Effector memory CD8-positive, alpha-beta T cell (primary cell): ENCODE data around the gene SIK2.

Experiments
- ATAC-seq: fragments of 150-1000 bp; cut with Tn5 transposase; replicated peaks from 2 replicates; pipeline ENCODE4 v1.10.0; 2021; ENCODE audit warnings: mild to moderate bottlenecking, moderate library complexity
- DNase-seq, 3 experiments: peaks; one replicate each; pipeline ENCODE4 v3.0.0; 2021
- H3K27ac Mint-ChIP-seq, 2 donors: one replicate each; pipeline ENCODE4 v1.8.0; 2022; ENCODE audit warnings: mild to moderate bottlenecking in 2 of 2, mixed read lengths in 2 of 2, moderate library complexity in 2 of 2
- H3K27me3 Mint-ChIP-seq, 2 donors: one replicate each; pipeline ENCODE4 v1.8.0; 2022; ENCODE audit warnings: mixed read lengths in 2 of 2
- H3K36me3 Mint-ChIP-seq: one replicate; pipeline ENCODE4 v1.8.0; 2022; ENCODE audit warnings: mild to moderate bottlenecking, moderate library complexity, mixed read lengths; ENCODE audit not compliant: insufficient read depth
- H3K4me1 Mint-ChIP-seq, 2 donors: one replicate each; pipeline ENCODE4 v1.8.0; 2022; ENCODE audit warnings: low read depth in 2 of 2, mixed read lengths in 2 of 2
- H3K4me3 Mint-ChIP-seq, 2 donors: one replicate each; pipeline ENCODE4 v1.8.0; 2022; ENCODE audit warnings: mild to moderate bottlenecking in 2 of 2, mixed read lengths in 2 of 2, moderate library complexity in 2 of 2
- H3K9me3 Mint-ChIP-seq, 2 donors: one replicate each; pipeline ENCODE4 v1.8.0; 2022; ENCODE audit warnings: mixed read lengths in 2 of 2

SIK2 gene

DNA sequence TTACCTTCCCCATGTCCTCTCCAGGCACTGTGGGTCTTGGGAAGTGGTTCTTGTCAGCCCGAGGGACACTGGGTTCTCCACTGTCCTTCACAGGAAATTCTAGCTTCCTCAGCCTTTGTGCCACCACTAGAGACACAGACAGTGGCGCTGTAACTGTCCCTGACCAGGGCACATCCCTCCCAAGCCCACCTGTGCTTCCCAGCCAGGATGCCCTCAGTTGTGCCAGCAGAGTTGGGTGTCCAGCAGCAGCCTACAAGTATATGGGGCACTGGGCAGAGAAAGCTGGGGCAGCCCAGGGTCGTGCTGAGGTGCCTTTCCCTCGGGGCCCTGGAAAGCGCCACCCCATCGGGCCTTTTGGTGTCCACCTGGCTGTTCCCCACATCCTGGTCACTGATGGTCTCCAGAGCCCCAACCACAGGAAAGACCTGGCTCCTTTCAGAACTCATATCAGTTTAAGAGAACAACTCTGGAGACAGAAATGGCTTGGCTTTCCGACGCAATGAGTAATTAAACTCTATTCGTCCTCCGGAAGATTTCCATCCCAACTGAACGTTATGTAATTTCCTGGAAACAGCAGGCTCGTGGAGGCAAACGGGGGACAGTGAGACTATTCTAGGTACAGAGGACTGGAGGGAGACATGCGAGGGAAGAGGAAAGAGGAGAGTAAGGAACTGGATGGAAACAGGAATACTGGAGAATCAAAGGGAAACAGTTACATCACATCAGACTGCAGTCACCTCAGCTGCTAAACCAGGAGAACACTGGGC, 135.4 kb downstream of the SIK2 start:
- H3K27ac Mint-ChIP-seq = peak overlapping the region in 1 of 2 donors; percentile 62
- ATAC-seq = no peak
- H3K9me3 Mint-ChIP-seq = no peaks in the 10 kb centered on the region
- H3K36me3 Mint-ChIP-seq = peaks cover 32% of the 10 kb centered on the region
- no peak for DNase-seq
- H3K4me1 Mint-ChIP-seq = peaks cover 0 to 3% of the 10 kb centered on the region in 2 donors
- H3K27me3 Mint-ChIP-seq = no peaks in the 10 kb centered on the region
- H3K4me3 Mint-ChIP-seq = no peak overlapping the region

DNA sequence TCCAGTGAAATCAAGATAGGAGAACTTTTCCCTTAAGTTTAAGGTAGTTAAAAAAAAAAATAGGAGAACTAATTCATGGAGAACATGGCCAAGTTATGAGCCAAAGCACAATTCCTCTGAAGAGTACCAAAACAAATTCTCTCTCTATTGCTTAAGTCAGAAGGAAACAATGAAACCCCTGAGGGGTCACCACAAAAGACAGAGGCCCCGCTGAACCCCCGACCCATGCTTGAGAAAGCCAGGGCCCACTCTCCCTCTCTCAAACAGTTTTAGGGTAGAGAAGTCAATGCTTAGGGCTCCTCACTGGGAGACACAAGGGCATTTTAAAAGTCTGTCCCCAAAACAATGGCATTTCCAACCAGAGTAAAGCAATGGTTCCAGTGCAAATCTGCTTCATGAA, 137.1 kb downstream of the SIK2 start:
- H3K27me3 Mint-ChIP-seq = no peaks in the 10 kb centered on the region
- DNase-seq = no peak
- no peaks in the 10 kb centered on the region for H3K9me3 Mint-ChIP-seq
- no peak for ATAC-seq
- H3K4me3 Mint-ChIP-seq = no peak overlapping the region
- peaks cover 0 to 3% of the 10 kb centered on the region in 2 donors for H3K4me1 Mint-ChIP-seq
- peak overlapping the region; percentile 59 to 61 for H3K27ac Mint-ChIP-seq
- H3K36me3 Mint-ChIP-seq = peaks cover 42% of the 10 kb centered on the region

DNA sequence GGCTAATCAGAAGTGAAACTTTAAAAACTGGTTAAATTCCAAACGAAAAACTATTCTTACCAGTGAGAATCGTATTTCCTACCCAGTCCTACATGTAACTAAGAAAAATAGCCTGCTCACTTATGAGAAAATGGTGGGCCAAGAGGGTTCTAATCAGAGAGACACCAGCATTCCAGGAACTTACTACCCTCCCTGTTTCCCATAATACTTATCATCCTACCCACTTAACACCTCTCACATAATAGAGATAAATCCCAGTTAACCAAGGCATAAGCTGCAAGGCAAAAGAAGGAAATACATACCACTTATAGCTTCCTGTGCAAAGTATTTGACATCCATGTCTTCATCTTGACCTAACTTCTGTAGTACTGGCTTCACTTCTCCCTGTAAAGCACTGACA, 139.5 kb downstream of the SIK2 start:
- DNase-seq = no peak
- Mint-ChIP-seq H3K27ac (peak overlapping the region in 1 of 2 donors; percentile 35), H3K4me1 (peaks cover 0 to 3% of the 10 kb centered on the region in 2 donors), H3K27me3 (no peaks in the 10 kb centered on the region), H3K4me3 (no peak overlapping the region), H3K9me3 (no peaks in the 10 kb centered on the region), H3K36me3 (peaks cover 55% of the 10 kb centered on the region)
- no peak for ATAC-seq

DNA sequence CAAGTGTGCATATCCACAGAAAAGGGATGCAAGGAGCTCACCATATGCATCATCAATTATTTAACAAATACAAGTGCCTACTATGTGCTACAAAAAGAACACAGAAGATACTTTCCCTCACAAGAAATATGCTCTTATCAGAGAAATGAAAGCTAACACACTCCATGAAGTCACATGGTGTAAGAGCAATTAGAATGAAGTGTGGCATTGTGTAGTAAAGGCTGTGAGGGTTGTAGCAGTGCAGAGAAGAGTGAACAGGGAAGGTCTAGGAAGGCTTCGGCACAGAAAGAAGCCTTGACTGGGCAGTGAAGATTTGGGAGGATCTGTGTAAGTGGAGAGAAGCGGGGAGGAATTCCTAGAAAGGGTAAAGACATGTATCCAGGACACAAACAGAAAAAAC, 141.5 kb downstream of the SIK2 start:
- H3K9me3 Mint-ChIP-seq = no peaks in the 10 kb centered on the region
- no peak for ATAC-seq
- H3K27me3 Mint-ChIP-seq = no peaks in the 10 kb centered on the region
- peaks cover 3% of the 10 kb centered on the region in 2 donors for H3K4me1 Mint-ChIP-seq
- H3K27ac Mint-ChIP-seq = no peak overlapping the region
- H3K36me3 Mint-ChIP-seq = peaks cover 70% of the 10 kb centered on the region
- DNase-seq = no peak
- H3K4me3 Mint-ChIP-seq = no peak overlapping the region

DNA sequence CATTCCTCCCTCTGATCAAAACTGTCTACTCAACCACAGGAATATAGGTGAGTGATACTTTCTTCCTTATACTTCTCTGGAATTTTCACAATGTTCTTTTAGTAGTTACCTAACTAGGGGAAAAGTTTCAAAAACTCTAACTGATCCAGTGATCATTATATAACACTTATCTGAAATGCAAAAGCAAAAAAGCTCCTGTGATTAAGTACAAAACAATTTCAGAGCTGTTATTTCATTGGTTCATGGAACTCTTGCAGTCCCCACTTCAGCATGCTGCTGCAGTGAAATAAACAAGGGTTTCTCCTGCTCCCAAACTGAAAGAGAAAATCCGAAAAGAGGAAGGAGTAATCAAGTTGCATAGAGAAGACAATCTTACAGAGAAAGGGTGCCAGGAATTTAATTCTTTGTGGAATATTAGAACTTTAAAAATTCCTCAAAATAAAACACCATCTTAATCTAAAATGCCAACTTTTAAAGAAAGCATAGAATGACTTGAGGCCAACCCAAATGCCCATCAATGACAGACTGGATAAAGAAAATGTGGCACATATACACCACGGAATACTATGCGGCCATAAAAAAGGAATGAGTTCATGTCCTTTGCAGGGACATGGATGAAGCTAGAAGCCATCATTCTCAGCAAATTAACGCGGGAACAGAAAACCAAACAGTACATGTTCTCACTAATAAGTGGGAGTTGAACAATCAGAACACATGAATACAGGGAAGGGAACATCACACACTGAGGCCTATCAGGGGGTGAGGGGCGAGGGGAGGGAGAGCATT, 143.7 kb downstream of the SIK2 start:
- H3K27ac Mint-ChIP-seq = no peak overlapping the region
- H3K36me3 Mint-ChIP-seq = peaks cover 73% of the 10 kb centered on the region
- ATAC-seq (no peak), DNase-seq (no peak)
- H3K27me3 Mint-ChIP-seq = no peaks in the 10 kb centered on the region
- no peak overlapping the region for H3K4me3 Mint-ChIP-seq
- H3K4me1 Mint-ChIP-seq = peaks cover 3% of the 10 kb centered on the region in 2 donors
- no peaks in the 10 kb centered on the region for H3K9me3 Mint-ChIP-seq

DNA sequence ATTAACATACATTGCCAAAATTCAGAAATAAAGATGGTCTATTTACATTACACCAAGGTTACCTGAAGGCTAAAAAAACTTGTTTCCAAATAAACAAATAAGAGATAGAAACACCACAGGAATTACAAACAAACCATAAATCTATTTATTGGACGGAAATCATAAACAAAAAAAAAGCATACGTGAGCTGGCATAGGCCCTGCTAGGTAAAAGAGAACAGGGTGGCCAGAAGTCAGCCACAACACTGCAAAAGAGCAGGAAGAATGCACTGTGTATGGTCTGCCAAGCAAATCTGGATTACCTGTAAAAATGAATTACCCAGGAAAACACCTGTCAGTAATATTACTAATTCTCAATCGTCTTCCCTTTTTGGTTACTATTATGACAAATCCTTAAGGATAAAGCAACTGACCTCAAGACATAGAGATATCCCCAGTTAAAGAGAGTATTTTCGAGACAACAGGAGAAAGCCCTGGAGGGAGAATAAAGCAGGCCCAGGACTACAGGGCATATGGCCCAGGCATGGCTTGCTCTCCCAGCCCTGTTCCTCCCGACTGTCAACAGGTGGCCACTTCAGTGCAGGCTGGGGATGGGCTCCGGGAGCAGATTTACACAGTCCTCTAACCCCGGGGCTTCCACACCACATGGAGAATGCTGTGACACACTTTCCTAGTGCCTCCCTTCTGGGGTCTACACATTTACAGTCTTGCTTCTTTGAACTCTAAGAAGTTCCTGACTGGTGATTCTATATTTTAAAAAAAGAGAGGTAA, 146.0 kb downstream of the SIK2 start:
- Mint-ChIP-seq H3K27me3 (no peaks in the 10 kb centered on the region), H3K9me3 (no peaks in the 10 kb centered on the region), H3K27ac (no peak overlapping the region), H3K36me3 (peaks cover 78% of the 10 kb centered on the region), H3K4me3 (no peak overlapping the region), H3K4me1 (peaks cover 0 to 3% of the 10 kb centered on the region in 2 donors)
- no peak for DNase-seq
- ATAC-seq = no peak

DNA sequence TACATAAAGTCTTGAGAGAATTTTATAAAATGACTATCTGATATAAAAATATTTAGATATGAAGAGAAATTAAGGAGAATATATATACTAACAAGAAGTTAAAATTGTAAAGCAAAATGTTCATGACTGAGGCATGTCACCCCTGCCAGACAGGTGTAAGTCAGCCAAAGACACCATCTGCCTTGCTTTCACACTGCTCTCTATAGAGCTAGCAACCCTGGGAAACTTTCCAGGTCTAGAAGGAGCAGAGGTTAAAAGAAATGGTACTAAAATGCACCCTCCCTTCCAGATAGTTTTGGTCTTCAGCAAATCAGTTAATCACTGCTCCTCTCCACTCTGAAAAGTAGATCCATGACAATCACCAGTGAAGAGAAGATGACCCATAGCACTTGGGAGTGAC, 147.4 kb downstream of the SIK2 start:
- no peaks in the 10 kb centered on the region for H3K27me3 Mint-ChIP-seq

DNA sequence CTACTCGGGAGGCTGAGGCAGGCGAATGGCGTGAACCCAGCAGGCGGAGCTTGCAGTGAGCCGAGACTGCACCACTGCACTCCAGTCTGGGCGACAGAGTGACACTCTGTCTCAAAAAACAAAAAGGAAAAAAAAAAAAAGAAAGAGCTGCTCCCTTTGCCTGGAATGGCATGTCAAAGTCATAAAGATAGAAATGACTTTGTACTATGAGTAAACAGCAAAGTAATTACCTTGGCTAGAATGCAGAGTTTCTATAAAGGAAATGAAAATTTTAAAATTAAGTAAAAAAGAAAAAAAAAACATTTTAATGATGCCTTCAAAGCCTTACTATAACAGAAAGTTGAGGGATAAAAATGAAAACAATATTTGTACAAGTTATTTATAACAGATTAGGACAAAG, 153.8 kb downstream of the SIK2 start:
- H3K4me3 Mint-ChIP-seq = no peak overlapping the region
- H3K27ac Mint-ChIP-seq = no peak overlapping the region
- no peaks in the 10 kb centered on the region for H3K9me3 Mint-ChIP-seq
- ATAC-seq (no peak), DNase-seq (no peak)
- H3K36me3 Mint-ChIP-seq = peaks cover 90% of the 10 kb centered on the region
- peaks cover 2 to 4% of the 10 kb centered on the region in 2 donors for H3K4me1 Mint-ChIP-seq
- no peaks in the 10 kb centered on the region for H3K27me3 Mint-ChIP-seq

More for the DNA sequence above, 147.4 kb downstream of the SIK2 start:
- Mint-ChIP-seq H3K27ac (peak overlapping the region; percentile 17 to 75), H3K4me1 (peaks cover 0 to 3% of the 10 kb centered on the region in 2 donors), H3K36me3 (peaks cover 85% of the 10 kb centered on the region), H3K9me3 (no peaks in the 10 kb centered on the region), H3K4me3 (no peak overlapping the region)
- ATAC-seq = no peak
- no peak for DNase-seq

DNA sequence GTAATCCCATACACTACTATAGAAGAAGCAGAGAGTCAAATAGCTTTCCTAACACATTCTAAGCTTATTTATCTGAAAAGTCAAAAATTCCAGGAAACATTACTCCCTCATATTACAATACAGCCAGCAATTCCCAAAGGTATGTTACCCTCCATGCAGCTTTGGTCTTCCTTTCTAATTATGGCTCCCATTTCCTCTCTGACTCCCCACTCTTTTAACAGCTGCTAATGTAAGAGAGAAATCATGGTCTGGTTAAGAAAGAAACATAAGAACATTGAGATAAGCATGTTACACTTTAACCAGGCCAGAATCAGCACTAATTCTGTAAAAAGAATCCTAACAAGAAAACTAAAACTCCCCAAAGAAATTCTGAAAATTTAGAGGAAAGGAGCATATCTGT, 157.1 kb downstream of the SIK2 start:
- Mint-ChIP-seq H3K4me1 (peaks cover 13 to 20% of the 10 kb centered on the region in 2 donors), H3K36me3 (peaks cover 67% of the 10 kb centered on the region)

DNA sequence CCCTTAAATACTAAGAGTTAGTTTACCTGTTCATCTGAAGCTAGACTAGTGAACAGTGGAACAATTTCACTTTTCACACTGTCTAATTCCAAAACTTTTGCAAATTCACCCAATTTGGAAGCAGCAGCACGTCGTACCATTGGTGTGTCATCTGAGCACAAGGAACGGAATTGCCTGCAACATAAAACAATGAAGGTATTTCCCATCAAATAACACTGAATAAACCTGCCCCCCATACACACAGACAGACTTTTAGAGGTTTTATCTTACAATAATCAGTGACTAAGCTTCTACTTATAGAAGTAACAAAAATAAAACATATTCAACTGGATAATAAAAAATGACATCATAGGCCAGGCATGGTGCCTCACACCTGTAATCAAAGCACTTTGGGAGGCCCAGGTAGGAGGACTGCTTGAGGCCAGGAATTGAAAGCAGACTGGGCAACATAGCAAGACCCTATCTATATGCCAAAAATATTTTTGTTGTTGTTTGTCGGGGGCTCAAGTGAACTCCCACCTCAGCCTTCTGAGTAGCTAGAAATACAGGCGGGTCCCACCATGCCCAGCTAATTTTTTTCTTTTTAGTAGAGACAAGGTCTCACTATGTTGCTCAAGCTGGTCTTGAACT, 157.6 kb downstream of the SIK2 start:
- ATAC-seq (no peak), DNase-seq (no peak)
- Mint-ChIP-seq H3K9me3 (no peaks in the 10 kb centered on the region), H3K36me3 (peaks cover 62% of the 10 kb centered on the region), H3K4me3 (no peak overlapping the region), H3K4me1 (peaks cover 15 to 25% of the 10 kb centered on the region in 2 donors), H3K27ac (no peak overlapping the region), H3K27me3 (no peaks in the 10 kb centered on the region)

More for the DNA sequence above, 157.1 kb downstream of the SIK2 start:
- DNase-seq (no peak), ATAC-seq (no peak)
- H3K9me3 Mint-ChIP-seq = no peaks in the 10 kb centered on the region
- H3K4me3 Mint-ChIP-seq = no peak overlapping the region
- H3K27ac Mint-ChIP-seq = no peak overlapping the region
- no peaks in the 10 kb centered on the region for H3K27me3 Mint-ChIP-seq

DNA sequence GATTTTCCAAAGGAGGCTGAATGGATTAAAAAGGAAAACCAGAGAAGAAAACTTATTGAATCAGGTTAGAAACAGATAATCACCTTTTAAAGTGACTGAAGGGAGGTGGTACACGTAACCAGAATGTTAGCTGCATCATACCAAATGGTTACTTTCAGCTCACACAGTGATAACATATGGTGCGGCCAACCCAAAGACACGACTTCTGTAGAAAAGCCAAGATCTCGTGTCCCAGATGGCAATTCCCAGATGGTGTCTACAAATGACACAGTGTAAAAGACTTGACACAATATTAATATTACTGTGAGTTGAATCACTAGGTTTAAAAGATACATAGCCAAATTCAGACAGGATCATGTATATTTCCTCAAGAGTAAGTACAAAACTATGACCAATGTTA, 158.8 kb downstream of the SIK2 start:
- Mint-ChIP-seq H3K4me3 (no peak overlapping the region), H3K27me3 (no peaks in the 10 kb centered on the region), H3K27ac (no peak overlapping the region), H3K36me3 (peaks cover 51% of the 10 kb centered on the region), H3K9me3 (no peaks in the 10 kb centered on the region), H3K4me1 (peaks cover 20 to 32% of the 10 kb centered on the region in 2 donors)
- DNase-seq = no peak
- ATAC-seq = no peak

DNA sequence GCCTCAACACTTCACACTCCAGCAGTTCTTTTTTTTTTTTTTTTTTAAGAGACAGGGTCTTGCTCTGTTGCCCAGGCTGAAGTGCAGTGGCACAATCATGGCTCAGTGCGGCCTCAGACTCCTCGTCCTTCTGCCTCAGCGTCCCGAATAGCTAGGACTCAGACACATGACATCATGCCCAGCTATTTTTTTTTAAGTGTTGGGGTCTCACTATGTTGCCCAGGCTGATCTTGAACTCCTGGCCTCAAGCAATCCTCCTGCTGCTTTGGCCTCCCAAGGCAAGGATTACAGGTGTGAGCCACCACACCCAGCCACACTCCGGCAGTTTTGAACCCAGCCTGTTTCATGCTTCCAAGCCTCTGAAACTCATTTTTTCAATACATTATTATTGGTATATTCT, 160.3 kb downstream of the SIK2 start:
- Mint-ChIP-seq H3K4me3 (no peak overlapping the region), H3K27ac (no peak overlapping the region), H3K36me3 (peaks cover 39% of the 10 kb centered on the region)

More for the DNA sequence above, 160.3 kb downstream of the SIK2 start:
- Mint-ChIP-seq H3K27me3 (no peaks in the 10 kb centered on the region), H3K4me1 (peaks cover 31 to 41% of the 10 kb centered on the region in 2 donors), H3K9me3 (no peaks in the 10 kb centered on the region)
- ATAC-seq = no peak
- no peak for DNase-seq
